Mesothelial cell of epicardium (in vitro differentiated cells): ENCODE results near the gene ABL2. TPM values are rescaled to one million over a fixed set of nuclear protein-coding genes. Genes with fewer than 3 reads are reported as not detected.
"Not testable (repeated sequence)": the region's sequence is repeated elsewhere in the genome, so short reads cannot be mapped to it uniquely, and the experiment has no call there.

ENCODE experiments used
- DNase-seq, 2 experiments: peaks; one replicate each; pipeline ENCODE4 v3.0.0; 2021; ENCODE audit warnings: low spot score in 2 of 2; ENCODE audit not compliant: unreplicated experiment in 2 of 2
- H3K27ac Mint-ChIP-seq: 2 replicates; pipeline ENCODE4 v1.8.0; 2021; ENCODE audit warnings: mixed read lengths
- H3K27me3 Mint-ChIP-seq: 2 replicates; pipeline ENCODE4 v1.8.0; 2021; ENCODE audit warnings: low read depth, mixed read lengths
- H3K36me3 Mint-ChIP-seq: 2 replicates; pipeline ENCODE4 v1.8.0; 2021; ENCODE audit warnings: mixed read lengths
- H3K4me1 Mint-ChIP-seq: 2 replicates; pipeline ENCODE4 v1.8.0; 2021; ENCODE audit warnings: mixed read lengths
- H3K4me3 Mint-ChIP-seq: 2 replicates; pipeline ENCODE4 v1.8.0; 2021; ENCODE audit warnings: mild to moderate bottlenecking, moderate library complexity, mixed read lengths
- H3K9me3 Mint-ChIP-seq: 2 replicates; pipeline ENCODE4 v1.8.0; 2021; ENCODE audit warnings: mixed read lengths
- CTCF ChIP-seq: fragments of 200-600 bp; sonication (generic); IDR thresholded peaks from one replicate; pipeline ENCODE4 v1.5.0; 2021; ENCODE audit warnings: antibody characterized with exemption; ENCODE audit not compliant: unreplicated experiment
- total RNA-seq: library from RNA; stranded (reverse); gene quantifications from 3 replicates; pipeline ENCODE4 v1.2.1, GENCODE V29; 2021

Gene ABL2
- total RNA-seq, 1 donor from 2014 or later: 23.7 TPM

- Mint-ChIP-seq H3K27me3 (no peaks in the 10 kb centered on the region), H3K4me1 (peaks cover 12% of the 10 kb centered on the region)
Observed at GRCh38 chr1:179145521-179145920, 84.0 kb downstream of the ABL2 start.

GRCh38 chr1:179144626-179145025 lies 84.9 kb downstream of the ABL2 start:
- Mint-ChIP-seq H3K4me1 (peaks cover 12% of the 10 kb centered on the region), H3K27ac (no peak overlapping the region), H3K27me3 (no peaks in the 10 kb centered on the region), H3K36me3 (peaks cover 24% of the 10 kb centered on the region), H3K4me3 (no peak overlapping the region), H3K9me3 (peaks cover 12% of the 10 kb centered on the region)
- no peak for DNase-seq
- TF ChIP-seq CTCF: no peak

More at GRCh38 chr1:179145521-179145920, 84.0 kb downstream of the ABL2 start:
- TF ChIP-seq CTCF: no peak
- Mint-ChIP-seq H3K36me3 (peaks cover 24% of the 10 kb centered on the region), H3K4me3 (no peak overlapping the region), H3K9me3 (peaks cover 10% of the 10 kb centered on the region), H3K27ac (no peak overlapping the region)
- no peak for DNase-seq

GRCh38 chr1:179143322-179143721 lies 86.2 kb downstream of the ABL2 start:
- no peak for DNase-seq
- Mint-ChIP-seq H3K4me3 (no peak overlapping the region), H3K9me3 (peaks cover 7% of the 10 kb centered on the region), H3K27me3 (no peaks in the 10 kb centered on the region), H3K27ac (no peak overlapping the region), H3K36me3 (peaks cover 22% of the 10 kb centered on the region), H3K4me1 (peaks cover 12% of the 10 kb centered on the region)
- no peak for TF ChIP-seq CTCF

- DNase-seq: no peak
- H3K9me3 Mint-ChIP-seq: peaks cover 7% of the 10 kb centered on the region
- H3K27me3 Mint-ChIP-seq: no peaks in the 10 kb centered on the region
- no peak overlapping the region for H3K4me3 Mint-ChIP-seq
- peaks cover 12% of the 10 kb centered on the region for H3K4me1 Mint-ChIP-seq
- peaks cover 19% of the 10 kb centered on the region for H3K36me3 Mint-ChIP-seq
- no peak for TF ChIP-seq CTCF
- H3K27ac Mint-ChIP-seq: peak overlapping the region; percentile 65
Observed at GRCh38 chr1:179142889-179143299, 86.6 kb downstream of the ABL2 start.

- H3K4me1 Mint-ChIP-seq: peaks cover 12% of the 10 kb centered on the region
- TF ChIP-seq CTCF: no peak
- no peak overlapping the region for H3K4me3 Mint-ChIP-seq
- peak overlapping the region; percentile 30 for H3K27ac Mint-ChIP-seq
- H3K9me3 Mint-ChIP-seq: peaks cover 7% of the 10 kb centered on the region
- no peaks in the 10 kb centered on the region for H3K27me3 Mint-ChIP-seq
- peaks cover 15% of the 10 kb centered on the region for H3K36me3 Mint-ChIP-seq
- no peak for DNase-seq
Observed at GRCh38 chr1:179141592-179142251, 87.8 kb downstream of the ABL2 start.

GRCh38 chr1:179138755-179139154 lies 90.7 kb downstream of the ABL2 start:
- not testable (repeated sequence) for H3K27me3 Mint-ChIP-seq, DNase-seq, H3K9me3 Mint-ChIP-seq, H3K4me3 Mint-ChIP-seq, H3K27ac Mint-ChIP-seq
- Mint-ChIP-seq H3K4me1 (peaks cover 12% of the 10 kb centered on the region), H3K36me3 (peaks cover 10% of the 10 kb centered on the region)
